Aorta (tissue), 5 donors: ENCODE measurements around the gene SIK2. TPM values are rescaled to one million over a fixed set of nuclear protein-coding genes. Genes with fewer than 3 reads are reported as not detected.

Source experiments
- ATAC-seq: fragments of 200-7000 bp; cut with Tn5 transposase; one replicate; pipeline ENCODE4 v1.9.1; 2022; ENCODE audit warnings: moderate library complexity; ENCODE audit not compliant: low FRiP score
- DNase-seq, 2 donors: peaks; one replicate each; pipeline ENCODE4 v3.0.0-alpha.2; 2020
- H3K27ac ChIP-seq, 2 donors: one replicate each; pipeline ENCODE4 v1.5.1; 2013; ENCODE audit warnings: low read length in 2 of 2, mild to moderate bottlenecking in 2 of 2, moderate library complexity in 2 of 2, control low read depth in 1 of 2, inconsistent platforms in 1 of 2, low read depth in 1 of 2
- H3K27me3 ChIP-seq, 2 donors: one replicate each; pipeline ENCODE4 v1.6.1; 2013; ENCODE audit warnings: control low read depth in 1 of 2, low read length in 1 of 2, mild to moderate bottlenecking in 1 of 2, moderate library complexity in 1 of 2; ENCODE audit not compliant: insufficient read depth in 2 of 2, control insufficient read depth in 1 of 2
- H3K36me3 ChIP-seq, 2 donors: one replicate each; pipeline ENCODE4 v1.6.1; 2013; ENCODE audit warnings: control low read depth in 1 of 2, low read length in 1 of 2, mild to moderate bottlenecking in 1 of 2; ENCODE audit not compliant: insufficient read depth in 2 of 2, control insufficient read depth in 1 of 2
- H3K4me1 ChIP-seq, 2 donors: one replicate each; pipeline ENCODE4 v1.6.1; 2013; ENCODE audit warnings: low read length in 2 of 2, control low read depth in 1 of 2, mild to moderate bottlenecking in 1 of 2, moderate library complexity in 1 of 2; ENCODE audit not compliant: insufficient read depth in 2 of 2, control insufficient read depth in 1 of 2
- H3K4me3 ChIP-seq, 2 donors: one replicate each; pipeline ENCODE4 v1.5.1; 2013; ENCODE audit warnings: low read length in 2 of 2, control low read depth in 1 of 2, mild to moderate bottlenecking in 1 of 2
- H3K9me3 ChIP-seq: one replicate; pipeline ENCODE4 v1.6.1; 2013; ENCODE audit warnings: mild to moderate bottlenecking, low read length; ENCODE audit not compliant: control insufficient read depth
- WGBS, 2 donors: extraction: QIAGEN DNeasy Blood & Tissue Kit; methylation state at CpG; one replicate each; pipeline ENCODE4 v1.1.7; 2013; 5-methylcytosine and 5-hydroxymethylcytosine counted together
- intact Hi-C, 2 donors: fragments of 100-400 bp; cut with DNase I; formaldehyde crosslinking; loops; one replicate each; pipeline versions ENCODE4 v1.14.2 to v1.15.0; 2022
- polyA plus RNA-seq, 2 donors: library from polyadenylated mRNA; stranded (reverse); fragments of 200-250 nt; gene quantifications; one replicate each; pipeline ENCODE4 v1.2.3, GENCODE V29; 2013
- total RNA-seq, 2 donors: library from RNA; stranded (reverse); fragmentation: NEBNext Ultra II Directional; extraction: Animal tissue kit (Norgen Biotek cat#: 25700); gene quantifications; one replicate each; pipeline ENCODE4 v1.2.1, GENCODE V29; 2021
- donor health status: healthy with polysubstance abuse.
- donor health status: Bipolar disorder and iron deficiency.
- donor health status: DM: no; HTN: no; CAD: no.
- donor health status: DM: no; HTN: no; CAD: no.
- donor health status: DM: yes; HTN: yes; CAD: no.

Gene SIK2
- total and polyA plus RNA-seq, 4 donors = 3.5 to 21.9 (median 10.8) TPM

- 14 to 25% methylated on average over 6 of the region's 6 CpGs for WGBS, 2 donors
- Histone ChIP-seq H3K27me3 (no peaks in the 10 kb centered on the region), H3K4me3 (no peak overlapping the region), H3K4me1 (peaks cover 0 to 4% of the 10 kb centered on the region in 2 donors), H3K9me3 (no peaks in the 10 kb centered on the region), H3K36me3 (peaks cover 3 to 6% of the 10 kb centered on the region in 2 donors), H3K27ac (peak overlapping the region in 1 of 2 donors; percentile 72)
- no peak for DNase-seq
- intact Hi-C loops = no loop called here
- peak; percentile 56 for ATAC-seq
Measured at GRCh38 chr11:111718436-111718835, 116.2 kb downstream of the SIK2 start.

GRCh38 chr11:111718859-111719258 is 116.6 kb downstream of the SIK2 start:
- Histone ChIP-seq H3K4me3 (no peak overlapping the region), H3K9me3 (no peaks in the 10 kb centered on the region), H3K4me1 (peaks cover 0 to 4% of the 10 kb centered on the region in 2 donors), H3K27me3 (no peaks in the 10 kb centered on the region), H3K27ac (no peak overlapping the region), H3K36me3 (peaks cover 4 to 6% of the 10 kb centered on the region in 2 donors)
- ATAC-seq = no peak
- DNase-seq = no peak
- WGBS, 2 donors = 91% methylated on average over 5 of the region's 5 CpGs
- intact Hi-C loops = no loop called here

GRCh38 chr11:111719379-111719778 is 117.1 kb downstream of the SIK2 start:
- DNase-seq (no peak), ATAC-seq (no peak)
- no peaks in the 10 kb centered on the region for H3K9me3 ChIP-seq
- intact Hi-C loops = no loop called here
- H3K4me3 ChIP-seq = no peak overlapping the region
- H3K36me3 ChIP-seq = peaks cover 4 to 6% of the 10 kb centered on the region in 2 donors
- no peaks in the 10 kb centered on the region for H3K27me3 ChIP-seq
- WGBS, 2 donors = 86 to 91% methylated on average over 2 of the region's 2 CpGs
- no peak overlapping the region for H3K27ac ChIP-seq
- H3K4me1 ChIP-seq = peaks cover 0 to 4% of the 10 kb centered on the region in 2 donors

GRCh38 chr11:111720801-111721494 is 118.7 kb downstream of the SIK2 start:
- Histone ChIP-seq H3K36me3 (peaks cover 5 to 6% of the 10 kb centered on the region in 2 donors), H3K4me1 (peaks cover 0 to 4% of the 10 kb centered on the region in 2 donors), H3K4me3 (no peak overlapping the region), H3K27ac (no peak overlapping the region), H3K9me3 (no peaks in the 10 kb centered on the region), H3K27me3 (no peaks in the 10 kb centered on the region)
- intact Hi-C loops = loop anchor here in 1 of 2 donors (5.0 kb wide), 1 partner anchor 46 kb away; the partner anchor contains the start of gene PPP2R1B
- ATAC-seq (no peak), DNase-seq (no peak)
- 90 to 92% methylated on average over 7 of the region's 7 CpGs for WGBS, 2 donors

- Histone ChIP-seq H3K36me3 (peaks cover 6 to 7% of the 10 kb centered on the region in 2 donors), H3K27ac (no peak overlapping the region), H3K9me3 (no peaks in the 10 kb centered on the region), H3K4me3 (no peak overlapping the region), H3K27me3 (no peaks in the 10 kb centered on the region), H3K4me1 (peaks cover 0 to 4% of the 10 kb centered on the region in 2 donors)
- intact Hi-C loops = loop anchor here in 1 of 2 donors (5.0 kb wide), 1 partner anchor 45 kb away; the partner anchor contains the start of gene PPP2R1B
- ATAC-seq (no peak), DNase-seq (no peak)
- 88 to 95% methylated on average over 8 of the region's 8 CpGs for WGBS, 2 donors
Measured at GRCh38 chr11:111722501-111722900, 120.3 kb downstream of the SIK2 start.

- H3K9me3 ChIP-seq = no peaks in the 10 kb centered on the region
- no peak overlapping the region for H3K4me3 ChIP-seq
- peaks cover 6 to 8% of the 10 kb centered on the region in 2 donors for H3K36me3 ChIP-seq
- intact Hi-C loops = loop anchor here in 1 of 2 donors (5.0 kb wide), 1 partner anchor 44 kb away; the partner anchor contains the start of gene PPP2R1B
- ATAC-seq (no peak), DNase-seq (no peak)
- 76 to 77% methylated on average over 15 of the region's 15 CpGs for WGBS, 2 donors
- H3K27me3 ChIP-seq = no peaks in the 10 kb centered on the region
- no peak overlapping the region for H3K27ac ChIP-seq
- H3K4me1 ChIP-seq = peaks cover 0 to under 1% of the 10 kb centered on the region in 2 donors
Measured at GRCh38 chr11:111723595-111723994, 121.3 kb downstream of the SIK2 start.

- Histone ChIP-seq H3K36me3 (peaks cover 6 to 8% of the 10 kb centered on the region in 2 donors), H3K9me3 (no peaks in the 10 kb centered on the region), H3K4me1 (no peaks in the 10 kb centered on the region), H3K27ac (no peak overlapping the region), H3K4me3 (no peak overlapping the region), H3K27me3 (no peaks in the 10 kb centered on the region)
- intact Hi-C loops = loop anchor here in 1 of 2 donors (5.0 kb wide), 1 partner anchor 43 kb away; the partner anchor contains the start of gene PPP2R1B
- ATAC-seq (no peak), DNase-seq (no peak)
- 92 to 94% methylated on average over 11 of the region's 11 CpGs for WGBS, 2 donors
Measured at GRCh38 chr11:111724615-111725129, 122.4 kb downstream of the SIK2 start.

- WGBS, 2 donors = 82 to 85% methylated on average over 10 of the region's 10 CpGs
- Histone ChIP-seq H3K36me3 (peaks cover 6 to 8% of the 10 kb centered on the region in 2 donors), H3K4me1 (no peaks in the 10 kb centered on the region), H3K4me3 (no peak overlapping the region), H3K27ac (no peak overlapping the region), H3K27me3 (no peaks in the 10 kb centered on the region), H3K9me3 (no peaks in the 10 kb centered on the region)
- intact Hi-C loops = no loop called here
- ATAC-seq (no peak), DNase-seq (no peak)
Measured at GRCh38 chr11:111725621-111726020, 123.4 kb downstream of the SIK2 start.

- H3K9me3 ChIP-seq = no peaks in the 10 kb centered on the region
- no peaks in the 10 kb centered on the region for H3K27me3 ChIP-seq
- no peak for ATAC-seq
- intact Hi-C loops = no loop called here
- H3K27ac ChIP-seq = no peak overlapping the region
- H3K4me1 ChIP-seq = no peaks in the 10 kb centered on the region
- 90 to 93% methylated on average over 9 of the region's 9 CpGs for WGBS, 2 donors
- H3K36me3 ChIP-seq = peaks cover 6% of the 10 kb centered on the region in 2 donors
- no peak overlapping the region for H3K4me3 ChIP-seq
- DNase-seq = no peak
Measured at GRCh38 chr11:111726301-111726713, 124.1 kb downstream of the SIK2 start.
